ENCODE measurements around the gene BCOR. TPM values are rescaled to one million over a fixed set of nuclear protein-coding genes. Genes with fewer than 3 reads are reported as not detected.
A peak's percentile ranks its signal among the peaks of the same experiment; 100 is the strongest.

Gene BCOR
- total RNA-seq, 2 donors from 2014 or later = 22.8 to 23.7 TPM

DNA sequence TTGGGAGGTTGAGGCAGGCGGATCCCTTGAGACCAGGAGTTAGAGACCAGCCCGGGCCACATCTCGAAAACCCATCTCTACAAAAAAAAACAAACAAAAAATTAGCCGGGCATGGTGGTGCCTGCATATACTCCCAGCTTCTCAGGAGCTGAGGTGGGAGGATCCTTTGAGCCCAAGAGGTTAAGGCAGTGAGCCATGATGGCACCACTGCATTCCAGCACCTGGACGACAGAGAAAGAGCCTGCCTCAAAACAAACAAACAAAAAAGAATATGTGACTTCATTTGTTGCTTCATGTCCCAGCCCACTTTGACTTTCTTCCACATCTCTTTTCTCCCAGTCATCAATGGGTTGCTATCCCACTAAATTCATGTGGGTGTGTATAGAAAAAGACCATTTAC is 79.7 kb downstream of the BCOR start:
- intact Hi-C loops (cut with DNase I) = loop anchor here in 1 of 2 donors (10.0 kb wide), 2 partner anchors 137 to 293 kb away; no protein-coding TSS in a partner anchor
- DNase-seq (ENCODE audit: low spot score) = no peak

GRCh38 chrX:40016749-40017148 is 81.0 kb downstream of the BCOR start:
- no peak for DNase-seq (ENCODE audit: low spot score)
- intact Hi-C loops (cut with DNase I) = loop anchor here in 1 of 2 donors (10.0 kb wide), 2 partner anchors 138 to 292 kb away; no protein-coding TSS in a partner anchor

- DNase-seq (ENCODE audit: low spot score) = no peak
- intact Hi-C loops (cut with DNase I) = loop anchor here in 1 of 2 donors (10.0 kb wide), 2 partner anchors 139 to 291 kb away; no protein-coding TSS in a partner anchor
These were observed 82.1 kb downstream of the BCOR start for GRCh38 chrX:40015693-40016092.

- peak; percentile 92 for DNase-seq (ENCODE audit: low spot score)
- intact Hi-C loops (cut with DNase I) = loop anchor here in 1 of 2 donors (10.0 kb wide), 2 partner anchors 141 to 289 kb away; no protein-coding TSS in a partner anchor
These were observed 84.2 kb downstream of the BCOR start for GRCh38 chrX:40013266-40014195.

DNA sequence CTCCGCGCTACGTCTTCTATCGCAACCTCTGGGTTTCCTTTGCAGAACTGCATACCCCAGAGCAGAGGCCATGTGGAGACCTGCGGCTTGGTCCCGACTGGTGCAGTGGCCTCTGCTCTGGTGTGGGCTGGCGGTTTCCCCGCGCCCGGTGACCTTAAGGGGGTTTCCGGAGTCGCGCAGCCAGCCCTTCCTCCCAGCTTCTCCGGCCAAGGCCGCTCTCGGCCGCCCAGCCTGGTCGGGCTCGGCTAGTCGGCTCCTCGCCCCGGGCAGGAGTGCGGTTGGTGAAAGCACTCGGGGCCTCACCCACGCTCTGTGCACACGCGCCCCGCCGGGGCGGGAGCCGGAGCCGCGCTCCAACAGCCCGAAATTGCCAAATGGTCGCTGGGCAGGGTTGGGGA is 84.9 kb downstream of the BCOR start:
- peak; percentile 89 for DNase-seq (ENCODE audit: low spot score)
- intact Hi-C loops (cut with DNase I) = loop anchor here in 1 of 2 donors (10.0 kb wide), 2 partner anchors 142 to 288 kb away; no protein-coding TSS in a partner anchor

- peak; percentile 80 for DNase-seq (ENCODE audit: low spot score)
- intact Hi-C loops (cut with DNase I) = loop anchor here in 1 of 2 donors (10.0 kb wide), 2 partner anchors 143 to 287 kb away; no protein-coding TSS in a partner anchor
These were observed 85.5 kb downstream of the BCOR start for GRCh38 chrX:40012039-40012867.

- intact Hi-C loops (cut with DNase I) = loop anchor here in 1 of 2 donors (10.0 kb wide), 2 partner anchors 143 to 287 kb away; no protein-coding TSS in a partner anchor
- no peak for DNase-seq (ENCODE audit: low spot score)
These were observed 86.3 kb downstream of the BCOR start for GRCh38 chrX:40011322-40012038.

GRCh38 chrX:40010550-40011321 is 87.0 kb downstream of the BCOR start:
- no peak for DNase-seq (ENCODE audit: low spot score)
- intact Hi-C loops (cut with DNase I) = loop anchor here in 1 of 2 donors (10.0 kb wide), 2 partner anchors 144 to 286 kb away; no protein-coding TSS in a partner anchor

DNA sequence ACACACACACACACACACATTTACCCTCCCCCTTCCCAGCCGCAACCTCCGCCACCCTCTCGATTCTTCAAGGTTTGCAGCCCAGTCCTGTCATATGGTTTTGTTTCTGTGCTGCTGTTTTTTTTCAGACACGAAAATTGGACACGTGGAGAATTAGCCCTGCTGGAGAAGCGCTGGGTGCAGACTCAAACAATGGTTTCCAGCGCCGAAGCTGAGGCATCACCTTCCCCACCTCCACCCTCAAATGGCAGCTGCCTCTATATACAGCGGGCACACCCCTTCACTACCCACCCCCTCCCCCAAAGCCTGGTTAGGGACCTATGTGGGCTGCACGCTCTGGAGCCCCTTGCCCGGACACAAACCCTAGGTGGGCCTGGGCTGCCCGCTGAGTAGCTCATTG is 87.9 kb downstream of the BCOR start:
- no peak for DNase-seq (ENCODE audit: low spot score)
- intact Hi-C loops (cut with DNase I) = loop anchor here (5.0 to 10.0 kb wide), 3 partner anchors 145 to 285 kb away; no protein-coding TSS in a partner anchor

GRCh38 chrX:40009462-40009851 is 88.3 kb downstream of the BCOR start:
- intact Hi-C loops (cut with DNase I) = loop anchor here in 1 of 2 donors (5.0 kb wide), 1 partner anchor 192 kb away; no protein-coding TSS in a partner anchor
- DNase-seq (ENCODE audit: low spot score) = no peak

DNA sequence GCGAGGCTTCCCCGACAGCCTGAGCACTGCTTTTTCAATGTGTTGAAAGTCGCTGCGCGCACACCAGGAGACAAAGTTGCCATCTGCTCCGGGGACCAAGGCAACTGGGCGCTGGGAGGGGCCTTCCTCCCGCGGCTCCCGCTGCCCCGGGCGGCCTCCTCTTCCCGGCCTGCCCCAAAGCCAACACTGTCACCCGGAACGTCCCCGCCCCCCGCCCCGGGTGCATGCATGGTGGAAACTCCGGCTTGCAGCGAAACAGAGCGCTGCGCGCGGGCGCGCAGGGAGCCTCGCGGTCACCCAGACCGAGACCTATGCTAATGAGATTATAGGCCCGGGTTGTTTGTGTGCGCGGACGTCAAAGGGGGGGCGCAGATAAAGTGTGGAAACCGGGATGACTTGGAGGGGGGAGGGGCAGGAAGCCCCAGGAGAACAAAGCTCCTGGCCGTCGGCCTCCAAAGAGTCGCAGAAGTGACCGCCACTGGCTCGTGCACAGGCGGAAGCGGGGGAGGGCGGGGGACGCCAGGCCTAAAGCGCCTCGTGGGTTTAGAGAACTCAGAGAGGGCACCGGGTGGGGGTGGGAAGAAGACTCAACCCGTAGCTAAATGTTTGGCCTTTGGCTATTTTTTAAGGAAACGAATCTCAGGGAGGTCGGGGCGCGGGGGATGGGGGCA is 88.8 kb downstream of the BCOR start:
- peak; percentile 84 for DNase-seq (ENCODE audit: low spot score)
- intact Hi-C loops (cut with DNase I) = loop anchor here in 1 of 2 donors (5.0 kb wide), 1 partner anchor 192 kb away; no protein-coding TSS in a partner anchor

DNA sequence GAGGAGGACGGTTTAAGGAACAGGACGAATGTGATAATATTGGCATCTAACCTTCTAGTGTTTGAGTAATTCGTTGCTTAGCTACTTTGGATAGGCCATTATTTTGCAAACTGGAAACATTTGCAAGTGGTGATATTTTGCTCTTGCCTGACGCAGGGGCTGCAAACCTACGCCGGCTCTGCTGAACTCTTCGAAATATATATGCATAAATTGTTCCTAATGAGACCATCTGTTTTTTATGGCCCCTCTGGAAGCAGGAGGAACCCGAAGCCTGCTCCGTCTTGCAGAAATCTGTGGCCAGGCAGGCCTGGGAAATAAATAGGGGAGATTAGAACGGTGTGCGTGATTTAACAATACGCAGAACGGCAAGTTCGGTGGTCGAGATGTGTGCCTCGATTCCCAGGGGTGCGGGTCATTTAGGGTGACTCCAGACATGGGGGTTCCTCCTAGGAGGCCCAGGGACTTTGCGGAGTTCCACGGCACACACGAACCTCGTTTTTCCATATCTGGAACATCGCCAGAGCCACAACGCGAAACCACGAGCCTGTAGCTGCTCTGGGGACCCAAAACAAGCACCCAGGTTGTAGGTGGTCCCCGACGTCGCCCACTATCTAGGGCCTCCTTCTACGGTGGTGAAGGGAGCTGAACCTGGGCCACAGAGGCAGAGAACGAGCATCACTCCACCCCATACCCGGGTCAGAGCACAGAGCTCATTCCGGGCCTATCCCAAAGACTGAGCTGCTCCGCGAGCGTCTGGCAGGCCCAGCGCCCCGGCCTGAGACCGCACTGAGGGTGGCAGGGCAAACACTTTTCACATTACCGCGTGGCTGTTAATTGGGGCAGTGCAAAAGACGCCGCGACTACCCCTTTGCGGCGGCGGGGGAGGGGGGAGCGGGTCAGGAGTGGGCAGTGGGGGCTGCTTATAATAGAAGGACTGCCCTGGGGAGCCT is 89.7 kb downstream of the BCOR start:
- DNase-seq (ENCODE audit: low spot score) = no peak
- intact Hi-C loops (cut with DNase I) = loop anchor here in 1 of 2 donors (5.0 kb wide), 1 partner anchor 191 kb away; no protein-coding TSS in a partner anchor

GRCh38 chrX:40007131-40007755 is 90.5 kb downstream of the BCOR start:
- no peak for DNase-seq (ENCODE audit: low spot score)
- intact Hi-C loops (cut with DNase I) = loop anchor here in 1 of 2 donors (5.0 kb wide), 1 partner anchor 190 kb away; no protein-coding TSS in a partner anchor

DNA sequence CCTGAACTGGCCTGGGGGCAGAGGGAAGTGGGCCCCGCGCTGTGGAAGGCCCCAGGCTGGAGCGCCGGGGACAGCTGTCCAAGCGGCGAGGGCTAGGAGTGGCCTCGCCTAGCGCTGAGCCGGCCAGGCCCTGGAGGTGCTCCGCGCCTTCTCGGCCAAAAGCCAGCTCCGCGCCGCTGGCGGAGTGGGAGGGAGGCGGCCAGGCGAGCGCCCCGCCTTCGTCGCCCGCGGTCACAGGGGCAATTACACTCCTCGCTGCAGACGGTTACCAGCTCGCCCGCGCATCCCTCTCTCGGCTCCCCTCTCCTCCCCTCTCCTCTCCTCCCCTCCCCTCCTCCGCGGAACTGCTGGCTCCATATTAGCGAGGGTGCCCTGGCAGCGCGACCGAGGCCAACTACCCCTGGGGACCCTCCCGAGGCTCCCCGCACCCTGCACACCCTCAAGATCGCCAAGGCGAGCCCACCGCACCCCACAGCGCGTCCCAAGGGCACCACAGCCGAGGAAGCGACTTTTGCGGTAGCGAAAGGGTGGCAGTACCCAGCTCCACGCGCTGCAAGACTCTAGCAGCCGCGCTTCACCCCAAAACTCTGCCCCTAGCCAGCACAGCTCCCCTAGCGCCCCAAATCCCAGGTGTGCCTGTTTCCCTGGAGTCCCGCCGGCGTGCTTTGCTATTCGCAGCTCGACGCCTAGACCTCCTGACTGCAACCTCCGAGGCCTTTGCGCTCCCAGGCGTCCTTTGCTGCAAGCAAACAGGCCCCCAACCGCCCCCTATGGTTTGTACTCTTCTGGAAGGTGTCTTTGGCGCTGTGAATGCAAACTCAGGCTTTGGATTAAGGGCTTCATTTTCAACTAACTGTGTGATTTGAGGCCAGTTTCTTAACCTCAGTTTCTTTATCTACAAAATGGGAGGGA is 91.4 kb downstream of the BCOR start:
- intact Hi-C loops (cut with DNase I) = loop anchor here in 1 of 2 donors (5.0 kb wide), 1 partner anchor 189 kb away; no protein-coding TSS in a partner anchor
- peak; percentile 82 for DNase-seq (ENCODE audit: low spot score)

All from posterior vena cava (tissue), 2 donors.